ENCODE data around the gene CAPN3.

DNA sequence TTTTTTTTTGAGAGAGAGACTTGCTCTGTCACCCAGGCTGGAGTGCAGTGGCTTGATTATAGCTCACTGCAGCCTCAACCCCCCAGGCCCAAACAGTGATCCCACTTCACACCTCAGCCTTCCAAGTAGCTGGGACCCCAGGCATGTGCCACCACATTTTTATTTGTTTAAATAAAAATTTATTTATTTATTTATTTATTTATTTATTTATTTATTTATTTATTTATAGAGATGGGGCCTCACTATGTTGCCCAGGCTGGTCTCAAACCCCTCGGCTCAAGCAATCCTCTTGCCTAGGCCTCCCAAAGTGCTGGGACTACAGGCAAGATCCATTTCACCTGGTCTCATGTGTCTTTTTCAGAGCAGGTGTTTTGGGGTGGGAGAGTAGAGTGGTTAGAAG, 15.5 kb downstream of the CAPN3 start:
- TF ChIP-seq, protein P1, sequence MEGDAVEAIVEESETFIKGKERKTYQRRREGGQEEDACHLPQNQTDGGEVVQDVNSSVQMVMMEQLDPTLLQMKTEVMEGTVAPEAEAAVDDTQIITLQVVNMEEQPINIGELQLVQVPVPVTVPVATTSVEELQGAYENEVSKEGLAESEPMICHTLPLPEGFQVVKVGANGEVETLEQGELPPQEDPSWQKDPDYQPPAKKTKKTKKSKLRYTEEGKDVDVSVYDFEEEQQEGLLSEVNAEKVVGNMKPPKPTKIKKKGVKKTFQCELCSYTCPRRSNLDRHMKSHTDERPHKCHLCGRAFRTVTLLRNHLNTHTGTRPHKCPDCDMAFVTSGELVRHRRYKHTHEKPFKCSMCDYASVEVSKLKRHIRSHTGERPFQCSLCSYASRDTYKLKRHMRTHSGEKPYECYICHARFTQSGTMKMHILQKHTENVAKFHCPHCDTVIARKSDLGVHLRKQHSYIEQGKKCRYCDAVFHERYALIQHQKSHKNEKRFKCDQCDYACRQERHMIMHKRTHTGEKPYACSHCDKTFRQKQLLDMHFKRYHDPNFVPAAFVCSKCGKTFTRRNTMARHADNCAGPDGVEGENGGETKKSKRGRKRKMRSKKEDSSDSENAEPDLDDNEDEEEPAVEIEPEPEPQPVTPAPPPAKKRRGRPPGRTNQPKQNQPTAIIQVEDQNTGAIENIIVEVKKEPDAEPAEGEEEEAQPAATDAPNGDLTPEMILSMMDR (IDR thresholded peaks at IDR 0.05), result no peak
- TF ChIP-seq POLR2AphosphoS5 (IDR thresholded peaks at IDR 0.05), result no peak

Measured in sigmoid colon (tissue), 4 donors.